Stomach (tissue), 9 donors: Measurements from ENCODE around the gene KLHL22. TPM values are rescaled to one million over a fixed set of nuclear protein-coding genes. Genes with fewer than 3 reads are reported as not detected.

ENCODE experiments used
- DNase-seq, 2 donors: peaks; one replicate each; pipeline versions ENCODE4 v3.0.0 to v3.0.0-alpha.2; 2013 to 2019
- H3K27ac ChIP-seq, 5 donors: fragments of 200-600 bp in 4 of 5; sonication (generic) in 4 of 5; one replicate each; pipeline ENCODE4 v1.5.1; 2013 to 2019; ENCODE audit warnings: mild to moderate bottlenecking in 1 of 5, moderate library complexity in 1 of 5
- H3K27me3 ChIP-seq, 3 donors: fragments of 200-600 bp; sonication (generic); one replicate each; pipeline ENCODE4 v1.5.1; 2017 to 2019; ENCODE audit warnings: mixed run types in 1 of 3
- H3K36me3 ChIP-seq, 4 donors: fragments of 200-600 bp; sonication (generic); 1 replicate in 3 of 4; 2 replicates in 1 of 4; pipeline ENCODE4 v1.5.1; 2016 to 2019
- H3K4me1 ChIP-seq, 4 donors: fragments of 200-600 bp; sonication (generic); one replicate each; pipeline ENCODE4 v1.5.1; 2016 to 2019
- H3K4me3 ChIP-seq, 4 donors: fragments of 200-600 bp; sonication (generic) in 3 of 4; one replicate each; pipeline ENCODE4 v1.5.1; 2016 to 2019; ENCODE audit warnings: mild to moderate bottlenecking in 1 of 4
- H3K9me3 ChIP-seq, 4 donors: fragments of 200-600 bp; sonication (generic); one replicate each; pipeline ENCODE4 v1.5.1; 2016 to 2019
- CTCF ChIP-seq, 7 experiments: fragments of 450-650 bp in 4 of 7; fragments of 200-600 bp in 3 of 7; sonication (generic) in 3 of 7; IDR thresholded peaks; one replicate each; pipeline ENCODE4 v1.5.1; 2016 to 2019; ENCODE audit warnings: antibody characterized with exemption in 7 of 7, control low read depth in 2 of 7, mild to moderate bottlenecking in 1 of 7
- EP300 ChIP-seq: sonication (generic); formaldehyde crosslinking; IDR thresholded peaks from one replicate; pipeline ENCODE4 v1.6.1; 2017; ENCODE audit warnings: antibody characterized with exemption
- POLR2A ChIP-seq, 4 donors: fragments of 450-650 bp; IDR thresholded peaks; one replicate each; pipeline ENCODE4 v1.6.1; 2016; ENCODE audit warnings: antibody characterized with exemption in 4 of 4, control low read depth in 2 of 4, mild to moderate bottlenecking in 1 of 4, moderate library complexity in 1 of 4
- POLR2AphosphoS5 ChIP-seq, 3 donors: sonication (generic); formaldehyde crosslinking; IDR thresholded peaks; one replicate each; pipeline ENCODE4 v1.6.1; 2016; ENCODE audit warnings: antibody characterized with exemption in 3 of 3
- WGBS, 5 donors: extraction: QIAGEN DNeasy Blood & Tissue Kit in 3 of 5; methylation state at CpG; one replicate each; pipeline versions ENCODE4 v1.1.5 to v1.1.7; 2013 to 2018; 5-methylcytosine and 5-hydroxymethylcytosine counted together
- intact Hi-C: fragments of 100-400 bp; cut with DNase I; formaldehyde crosslinking; loops from one replicate; pipeline ENCODE4 v1.15.1; 2023; ENCODE audit warnings: low total_unique reads
- polyA plus RNA-seq, 3 donors: library from polyadenylated mRNA; stranded (reverse); fragments of 200-250 nt; gene quantifications; one replicate each; pipeline ENCODE4 v1.2.3, GENCODE V29; 2013
- total RNA-seq, 5 donors: library from RNA; depleted of rRNA; stranded (reverse); fragments of >200 nt; gene quantifications; one replicate each; pipeline versions ENCODE4 v1.1.0 to v1.2.3, GENCODE V29; 2014 to 2016
- donor health status: healthy with polysubstance abuse.
- donor health status: Bipolar disorder and iron deficiency.
- donor health status: healthy.

Gene KLHL22
- total and polyA plus RNA-seq, 8 donors = 7.0 to 26.5 (median 12.7) TPM

- Histone ChIP-seq H3K27me3 (no peaks in the 10 kb centered on the region), H3K27ac (no peak overlapping the region), H3K4me1 (peaks cover 0 to 15% (median 4%) of the 10 kb centered on the region in 4 donors), H3K36me3 (peaks cover 10 to 54% (median 38%) of the 10 kb centered on the region in 4 donors), H3K4me3 (no peak overlapping the region), H3K9me3 (no peaks in the 10 kb centered on the region)
- TF ChIP-seq CTCF (IDR thresholded peaks at IDR 0.05) (no peak), EP300 (no peak), POLR2AphosphoS5 (IDR thresholded peaks at IDR 0.05) (no peak), POLR2A (IDR thresholded peaks at IDR 0.05) (no peak)
- WGBS, 5 donors = 89 to 95% (median 92%) methylated on average over 12 to 15 of the region's 15 CpGs
- no peak for DNase-seq
- intact Hi-C loops = loop anchor here (5.0 kb wide), 1 partner anchor 35 kb away; no protein-coding TSS in a partner anchor
Measured at GRCh38 chr22:20457506-20458240, 37.9 kb downstream of the KLHL22 start.

- Histone ChIP-seq H3K27me3 (no peaks in the 10 kb centered on the region), H3K4me3 (no peak overlapping the region), H3K4me1 (peaks cover 0 to 15% (median 4%) of the 10 kb centered on the region in 4 donors), H3K27ac (no peak overlapping the region), H3K9me3 (no peaks in the 10 kb centered on the region), H3K36me3 (peaks cover 10 to 64% (median 48%) of the 10 kb centered on the region in 4 donors)
- no peak for DNase-seq
- no peak for TF ChIP-seq POLR2AphosphoS5 (IDR thresholded peaks at IDR 0.05)
- no peak for TF ChIP-seq CTCF (IDR thresholded peaks at IDR 0.05)
- TF ChIP-seq POLR2A (IDR thresholded peaks at IDR 0.05) = no peak
- no peak for TF ChIP-seq EP300
- 89 to 97% (median 95%) methylated on average over 3 of the region's 3 CpGs for WGBS, 5 donors
- intact Hi-C loops = loop anchor here (5.0 kb wide), 1 partner anchor 34 kb away; no protein-coding TSS in a partner anchor
Measured at GRCh38 chr22:20456722-20457076, 38.9 kb downstream of the KLHL22 start.

- TF ChIP-seq EP300 (no peak), POLR2A (IDR thresholded peaks at IDR 0.05) (no peak), CTCF (IDR thresholded peaks at IDR 0.05) (peak in 5 of 7 experiments; percentile 73 to 93 (median 88)), POLR2AphosphoS5 (IDR thresholded peaks at IDR 0.05) (peak in 1 of 3 donors; percentile 55)
- H3K36me3 ChIP-seq = peaks cover 10 to 69% (median 53%) of the 10 kb centered on the region in 4 donors
- intact Hi-C loops = loop anchor here (5.0 kb wide), 1 partner anchor 34 kb away; no protein-coding TSS in a partner anchor
- peak; percentile 78 to 94 for DNase-seq
- no peaks in the 10 kb centered on the region for H3K27me3 ChIP-seq
- H3K9me3 ChIP-seq = no peaks in the 10 kb centered on the region
- no peak overlapping the region for H3K27ac ChIP-seq
- WGBS, 5 donors = 13 to 22% (median 18%) methylated on average over 6 of the region's 6 CpGs
- peaks cover 0 to 15% (median 4%) of the 10 kb centered on the region in 4 donors for H3K4me1 ChIP-seq
- H3K4me3 ChIP-seq = no peak overlapping the region
Measured at GRCh38 chr22:20456064-20456721, 39.4 kb downstream of the KLHL22 start.

GRCh38 chr22:20455709-20456063 lies 39.9 kb downstream of the KLHL22 start:
- H3K9me3 ChIP-seq = no peaks in the 10 kb centered on the region
- H3K4me1 ChIP-seq = peaks cover 0 to 15% (median 4%) of the 10 kb centered on the region in 4 donors
- H3K4me3 ChIP-seq = no peak overlapping the region
- no peak for DNase-seq
- intact Hi-C loops = loop anchor here (5.0 kb wide), 1 partner anchor 33 kb away; no protein-coding TSS in a partner anchor
- H3K27me3 ChIP-seq = no peaks in the 10 kb centered on the region
- 86 to 96% (median 91%) methylated on average over 8 of the region's 8 CpGs for WGBS, 5 donors
- H3K36me3 ChIP-seq = peaks cover 10 to 74% (median 56%) of the 10 kb centered on the region in 4 donors
- H3K27ac ChIP-seq = no peak overlapping the region
- TF ChIP-seq EP300 (no peak), CTCF (IDR thresholded peaks at IDR 0.05) (no peak), POLR2AphosphoS5 (IDR thresholded peaks at IDR 0.05) (no peak), POLR2A (IDR thresholded peaks at IDR 0.05) (no peak)
